SK-N-MC (cell line): ENCODE data around the gene VWA7.

Source experiments
- DNase-seq: peaks from one replicate; pipeline ENCODE4 v3.0.0-alpha.2; 2011; ENCODE audit warnings: low read depth, low spot score
- H3K27ac ChIP-seq: fragments of 200-600 bp; sonication (generic); 2 replicates; pipeline ENCODE4 v1.5.1; 2016; ENCODE audit warnings: mixed run types
- H3K36me3 ChIP-seq: fragments of 200-600 bp; sonication (generic); 2 replicates; pipeline ENCODE4 v1.6.1; 2017; ENCODE audit warnings: antibody characterized with exemption, low read length, mixed read lengths; ENCODE audit not compliant: insufficient read depth
- H3K4me3 ChIP-seq: fragments of 200-600 bp; sonication (generic); 2 replicates; pipeline ENCODE4 v1.5.1; 2016
- H3K9ac ChIP-seq: fragments of 200-600 bp; sonication (generic); 2 replicates; pipeline ENCODE4 v1.8.0; 2017; ENCODE audit warnings: mixed run types, mixed read lengths; ENCODE audit not compliant: insufficient read length
- H3K9me3 ChIP-seq: fragments of 200-600 bp; sonication (generic); 2 replicates; pipeline ENCODE4 v1.6.1; 2017; ENCODE audit warnings: low read depth, mild to moderate bottlenecking, antibody characterized with exemption, low read length, moderate library complexity, mixed read lengths
- EZH2 ChIP-seq: fragments of 200-600 bp; sonication (generic); IDR thresholded peaks from one replicate; pipeline ENCODE4 v1.6.1; 2017; ENCODE audit warnings: antibody characterized with exemption
- FOXP2 ChIP-seq: optimal IDR thresholded peaks from 2 replicates; pipeline ENCODE3; 2011; ENCODE audit warnings: mild to moderate bottlenecking, moderate library complexity; ENCODE audit not compliant: insufficient read depth; ENCODE audit errors: extremely low read length, control extremely low read depth
- POLR2AphosphoS5 ChIP-seq: IDR thresholded peaks from 2 replicates; pipeline ENCODE4 v1.6.1; 2012; ENCODE audit warnings: mild to moderate bottlenecking, low read depth, low read length, borderline replicate concordance

VWA7 gene

DNA sequence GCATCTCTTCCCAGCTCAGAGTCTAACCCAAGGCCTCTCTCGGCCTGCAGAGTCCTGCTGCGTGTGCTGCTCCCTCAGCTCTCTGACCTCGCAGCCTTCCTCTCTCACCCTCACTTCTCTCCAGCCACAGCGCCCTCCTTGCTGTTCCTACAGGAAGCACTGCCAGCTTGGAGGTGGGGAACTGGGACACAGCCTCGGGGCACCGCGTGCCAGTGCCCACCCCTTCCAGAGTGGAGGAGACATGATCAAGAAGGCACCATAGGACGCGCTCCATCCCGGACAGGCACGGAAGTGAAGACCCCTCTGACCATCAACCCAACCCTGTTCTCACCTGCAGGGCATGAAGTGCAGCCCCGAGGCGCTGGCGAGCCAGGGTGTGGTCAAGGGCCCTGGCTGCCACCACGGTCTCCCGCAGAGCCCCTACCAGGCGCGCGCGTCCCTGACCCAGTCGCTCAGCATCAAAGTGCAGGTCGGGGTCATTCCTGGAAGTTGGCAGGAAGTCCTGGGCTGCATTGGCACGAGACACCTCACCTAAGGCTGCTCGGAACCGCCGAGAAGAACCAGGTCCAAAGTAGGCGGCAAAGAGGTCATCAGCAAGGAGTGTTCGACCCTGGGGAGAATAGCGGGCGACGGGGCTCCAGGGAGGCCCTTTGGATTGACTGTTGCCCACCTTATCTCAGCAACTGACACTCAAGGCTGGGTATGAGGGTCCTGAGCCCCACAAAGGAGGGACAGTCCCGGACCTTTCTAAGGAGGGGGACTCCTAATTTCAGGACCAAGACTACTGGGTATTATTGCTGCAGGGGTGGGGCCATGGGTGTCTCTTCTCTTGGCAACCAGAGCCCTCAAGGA, 1.3 kb downstream of the VWA7 start:
- TF ChIP-seq EZH2 (no peak), POLR2AphosphoS5 (no peak), FOXP2 (no peak)
- H3K27ac ChIP-seq: no peak overlapping the region
- H3K9me3 ChIP-seq: no peaks in the 10 kb centered on the region
- DNase-seq: no peak
- H3K36me3 ChIP-seq: peaks cover 31% of the 10 kb centered on the region
- H3K4me3 ChIP-seq: no peak overlapping the region
- no peak overlapping the region for H3K9ac ChIP-seq

DNA sequence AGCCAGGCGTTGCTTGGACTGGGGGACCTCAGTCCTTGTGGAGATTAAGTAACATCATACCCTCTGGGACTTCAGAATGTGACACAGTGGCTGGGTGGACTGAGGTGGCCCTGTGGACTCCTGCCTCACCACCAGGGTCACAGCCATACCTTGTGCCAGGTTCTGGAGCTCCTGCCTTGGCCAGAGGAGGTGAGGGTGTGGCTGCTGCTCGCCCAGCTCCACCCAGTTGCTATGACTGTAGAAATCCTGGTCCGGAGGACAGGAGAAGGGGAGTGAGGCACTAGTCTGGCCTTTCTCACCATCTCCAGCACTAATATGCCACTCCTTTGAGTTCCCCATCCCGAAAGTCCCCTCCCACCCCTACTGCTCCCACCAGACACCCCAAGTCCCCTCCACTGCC, 1.9 kb downstream of the VWA7 start:
- no peak for DNase-seq
- no peaks in the 10 kb centered on the region for H3K9me3 ChIP-seq
- peaks cover 25% of the 10 kb centered on the region for H3K36me3 ChIP-seq
- H3K4me3 ChIP-seq: no peak overlapping the region
- H3K27ac ChIP-seq: no peak overlapping the region
- H3K9ac ChIP-seq: no peak overlapping the region
- no peak for TF ChIP-seq EZH2
- no peak for TF ChIP-seq POLR2AphosphoS5
- TF ChIP-seq FOXP2: no peak

DNA sequence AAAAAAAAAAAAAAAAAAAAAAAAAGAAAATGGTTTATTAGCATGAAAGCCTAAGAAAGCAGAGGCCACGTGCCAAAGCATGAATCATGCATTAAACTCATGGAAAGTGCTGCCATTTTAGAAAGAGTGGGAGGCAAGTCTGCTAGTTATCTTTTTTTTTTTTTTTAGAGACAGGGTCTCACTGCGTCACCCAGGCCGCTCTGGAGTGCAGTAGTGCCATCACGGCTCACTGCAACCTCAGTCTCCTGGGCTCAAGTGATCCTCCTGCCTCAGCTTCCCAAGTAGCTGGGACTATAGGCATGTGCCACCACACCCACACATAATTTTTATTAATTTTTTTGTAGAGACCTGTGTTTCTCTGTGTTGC, 5.2 kb downstream of the VWA7 start:
- no peak overlapping the region for H3K4me3 ChIP-seq
- no peak for DNase-seq
- H3K36me3 ChIP-seq: no peaks in the 10 kb centered on the region
- no peak overlapping the region for H3K27ac ChIP-seq
- no peak overlapping the region for H3K9ac ChIP-seq
- no peaks in the 10 kb centered on the region for H3K9me3 ChIP-seq
- TF ChIP-seq EZH2 (no peak), POLR2AphosphoS5 (no peak), FOXP2 (no peak)

DNA sequence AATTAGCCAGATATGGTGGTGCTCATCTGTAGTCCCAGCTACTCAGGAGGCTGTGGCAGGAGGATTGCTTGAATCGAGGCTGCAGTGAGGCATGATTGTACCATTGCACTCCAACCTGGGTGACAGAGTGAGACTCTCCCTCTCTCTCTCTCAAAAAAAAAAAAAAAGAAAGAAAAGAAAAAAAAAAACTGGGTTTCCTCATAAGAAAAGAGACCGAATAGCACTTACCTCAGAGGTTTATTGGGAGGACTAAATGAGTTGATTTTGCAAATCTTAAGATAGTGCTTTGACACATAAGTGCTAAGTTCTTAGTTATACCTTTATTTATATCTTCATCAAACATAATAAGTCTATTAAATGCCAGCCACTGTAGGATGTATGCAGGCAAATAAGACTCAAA, 6.3 kb downstream of the VWA7 start:
- H3K27ac ChIP-seq: no peak overlapping the region
- no peak overlapping the region for H3K4me3 ChIP-seq
- no peak overlapping the region for H3K9ac ChIP-seq
- H3K36me3 ChIP-seq: no peaks in the 10 kb centered on the region
- H3K9me3 ChIP-seq: no peaks in the 10 kb centered on the region
- no peak for TF ChIP-seq POLR2AphosphoS5
- no peak for TF ChIP-seq FOXP2
- no peak for TF ChIP-seq EZH2
- DNase-seq: no peak

DNA sequence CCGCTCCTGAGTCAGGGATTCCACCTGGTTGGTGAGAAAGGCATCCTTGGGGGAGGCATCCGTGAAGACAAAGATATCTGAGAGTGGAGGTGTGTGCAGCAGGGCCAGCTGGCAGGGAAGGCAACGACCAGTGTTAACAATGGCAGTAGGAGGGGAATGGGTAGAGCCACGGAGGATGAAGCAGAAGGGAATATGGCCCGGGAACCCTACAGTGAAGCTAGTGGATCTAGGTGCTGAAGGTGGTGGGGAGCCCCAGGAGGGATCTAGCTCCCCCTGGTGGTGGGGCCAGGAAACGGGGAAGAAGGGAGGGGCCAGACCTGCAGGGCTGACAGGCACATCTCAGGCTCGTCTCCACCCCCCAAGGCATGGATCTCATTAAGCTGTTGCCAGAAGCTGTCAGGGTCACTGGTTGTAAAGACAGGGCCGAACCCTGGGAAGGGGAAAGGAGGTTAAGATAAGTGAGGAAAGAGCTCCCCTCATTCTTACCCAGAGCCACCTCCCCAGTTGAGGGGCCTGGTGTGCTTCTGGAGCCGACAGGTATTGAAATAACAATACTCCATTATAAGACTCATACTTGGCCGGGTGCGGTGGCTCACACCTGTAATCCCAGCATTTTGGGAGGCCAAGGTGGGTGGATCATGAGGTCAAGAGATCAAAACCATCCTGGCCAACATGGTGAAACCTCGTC, 7.3 kb downstream of the VWA7 start:
- Histone ChIP-seq H3K27ac (no peak overlapping the region), H3K4me3 (no peak overlapping the region), H3K36me3 (no peaks in the 10 kb centered on the region), H3K9me3 (no peaks in the 10 kb centered on the region), H3K9ac (no peak overlapping the region)
- no peak for DNase-seq
- TF ChIP-seq POLR2AphosphoS5 (no peak), EZH2 (no peak), FOXP2 (no peak)

DNA sequence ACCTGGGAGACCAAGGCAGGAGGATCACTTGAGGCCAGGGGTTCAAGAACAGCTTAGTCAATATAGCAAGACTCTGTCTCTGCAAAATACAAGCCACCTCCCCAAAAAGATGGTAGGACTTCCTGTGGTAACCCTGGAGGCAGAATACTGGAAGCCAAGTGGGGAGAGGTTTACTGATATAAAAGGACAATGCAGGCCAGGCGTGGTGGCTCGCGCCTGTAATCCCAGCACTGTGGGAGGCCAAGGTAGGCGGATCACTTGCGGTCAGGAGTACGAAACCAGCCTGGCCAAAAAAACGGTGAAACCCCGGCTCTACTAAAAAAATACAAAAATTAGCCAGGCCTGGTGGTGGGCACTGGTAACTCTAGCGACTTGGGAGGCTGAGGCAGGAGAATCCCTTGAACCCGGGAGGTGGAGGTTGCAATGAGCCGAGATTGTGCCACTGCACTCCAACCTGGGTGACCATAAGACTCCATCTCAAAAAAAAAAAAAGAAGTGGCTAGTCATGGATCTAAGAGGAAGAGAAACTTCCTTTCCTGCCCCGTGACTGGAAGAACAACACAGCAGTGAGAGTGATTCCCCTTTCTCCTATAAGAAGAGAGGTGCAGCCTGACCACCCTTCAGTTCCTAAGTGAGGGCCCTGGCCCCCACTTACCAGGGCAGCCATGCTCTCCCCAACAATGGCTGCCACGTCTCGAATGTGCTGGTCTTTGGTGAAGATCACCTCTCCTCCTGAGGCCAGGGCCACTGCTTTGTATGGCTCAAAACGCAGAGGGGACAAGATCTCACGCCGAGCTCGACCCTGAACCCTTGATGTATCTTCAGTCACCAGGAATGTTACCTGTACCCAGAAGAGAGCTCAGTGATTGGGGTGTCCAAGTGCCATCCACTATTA, 8.5 kb downstream of the VWA7 start:
- no peak for DNase-seq
- H3K9me3 ChIP-seq: no peaks in the 10 kb centered on the region
- H3K9ac ChIP-seq: no peak overlapping the region

DNA sequence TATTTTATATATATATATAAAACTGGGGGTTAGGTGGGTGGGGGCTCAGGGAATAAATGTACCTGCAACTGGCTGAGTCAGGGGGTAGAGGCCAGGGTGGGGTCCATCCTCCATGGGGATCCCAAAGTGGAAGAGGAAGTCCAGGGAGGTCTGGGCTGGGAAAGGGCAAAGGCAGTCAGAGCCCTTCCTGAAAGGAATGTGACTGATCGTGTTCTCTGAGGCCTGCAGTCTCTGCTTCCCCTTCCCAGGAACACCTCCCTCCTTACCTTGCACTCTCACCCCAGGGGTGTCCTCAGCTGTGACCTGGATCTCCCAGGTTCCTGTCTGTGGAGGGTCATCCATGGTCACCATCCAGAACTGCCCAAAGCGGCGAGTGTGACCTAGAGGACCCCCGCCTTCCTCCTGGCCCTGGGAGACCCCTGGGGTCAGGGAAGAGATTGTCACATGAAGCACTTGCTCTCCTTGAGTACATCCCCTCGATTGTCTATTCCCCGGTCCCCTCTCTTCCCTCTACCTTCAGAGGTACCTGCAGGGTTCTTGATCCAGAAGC, 10.0 kb downstream of the VWA7 start:
- no peak overlapping the region for H3K9ac ChIP-seq
- H3K4me3 ChIP-seq: no peak overlapping the region
- DNase-seq: no peak
- H3K9me3 ChIP-seq: no peaks in the 10 kb centered on the region
- H3K36me3 ChIP-seq: peaks cover 14% of the 10 kb centered on the region
- TF ChIP-seq FOXP2: no peak
- TF ChIP-seq EZH2: no peak
- TF ChIP-seq POLR2AphosphoS5: no peak
- H3K27ac ChIP-seq: no peak overlapping the region

More for the DNA sequence above, 8.5 kb downstream of the VWA7 start:
- no peak for TF ChIP-seq EZH2
- no peak for TF ChIP-seq FOXP2
- TF ChIP-seq POLR2AphosphoS5: no peak
- H3K4me3 ChIP-seq: no peak overlapping the region
- no peak overlapping the region for H3K27ac ChIP-seq
- H3K36me3 ChIP-seq: peaks cover 1% of the 10 kb centered on the region; the same call in 1 of the 2 replicates
